Measurements from ENCODE around the gene FEZ2. TPM values are rescaled to one million over a fixed set of nuclear protein-coding genes. Genes with fewer than 3 reads are reported as not detected.
A peak's percentile ranks its signal among the peaks of the same experiment; 100 is the strongest.

The FEZ2 gene
- total and polyA plus RNA-seq, 2 of the 8 experiments (the other 6 are each of a cell fraction or from before 2014, with no cell fraction given): 7.5 to 16.4 TPM

GRCh38 chr2:36615222-36615621, 17.3 kb upstream of the FEZ2 start:
- H2AFZ ChIP-seq (ENCODE audit: low read length): no peak overlapping the region
- H3K9ac ChIP-seq (replicated peaks in 1 of 4; ENCODE audit: extremely low read depth in 1 of 4, low read depth in 3 of 4, low read length in 3 of 4): no peak overlapping the region
- no peak overlapping the region for H2BK5ac ChIP-seq (ENCODE audit: low read depth, low read length)
- no peak overlapping the region for H3K4ac ChIP-seq (replicated peaks; ENCODE audit: insufficient read length, low read depth, low read length)
- TF ChIP-seq CEBPB (IDR thresholded peaks at IDR 0.05; ENCODE audit: low read depth, low read length) (peak; percentile 69; the same call in 1 of the 2 replicates), BCL11A (IDR thresholded peaks at IDR 0.05; ENCODE audit: low read depth in 2 of 2, low read length in 2 of 2) (no peak), ATF3 (IDR thresholded peaks at IDR 0.05; ENCODE audit: insufficient read depth, low read depth, low read length) (no peak), TCF12 (IDR thresholded peaks at IDR 0.05; ENCODE audit: low read depth, low read length) (no peak), RAD21 (IDR thresholded peaks at IDR 0.05 in 1 of 2, conservative IDR thresholded peaks at IDR 0.05 in 1 of 2; ENCODE audit: low read depth in 2 of 2, low read length in 2 of 2) (no peak)
- H3K79me2 ChIP-seq (ENCODE audit: control insufficient read depth in 1 of 2, insufficient read depth in 2 of 2, low read length in 2 of 2): no peaks in the 10 kb centered on the region
- POLR2A ChIA-PET (ENCODE audit: partially characterized antibody): no interaction called here
- no peak overlapping the region for H4K91ac ChIP-seq (replicated peaks; ENCODE audit: insufficient read length, low read length)
- no peak for FAIRE-seq
- H3K4me2 ChIP-seq (ENCODE audit: insufficient read depth in 1 of 2, low read depth in 2 of 2, low read length in 2 of 2): no peak overlapping the region
- H3K36me3 ChIP-seq (ENCODE audit: control insufficient read depth in 2 of 4, insufficient read depth in 4 of 4, low read length in 3 of 4): no peaks in the 10 kb centered on the region
- H3K4me3 ChIP-seq (ENCODE audit: extremely low read depth in 1 of 4, insufficient read depth in 2 of 4, low read depth in 3 of 4, low read length in 4 of 4): no peak overlapping the region
- no peaks in the 10 kb centered on the region for H3K27me3 ChIP-seq (replicated peaks in 1 of 4; ENCODE audit: control insufficient read depth in 3 of 4, extremely low read depth in 1 of 4, insufficient read depth in 3 of 4, low read length in 3 of 4)
- no peaks in the 10 kb centered on the region for H3K9me3 ChIP-seq (ENCODE audit: insufficient read depth in 2 of 2, low read depth in 1 of 2, low read length in 1 of 2)
- H2AK5ac ChIP-seq (ENCODE audit: low read depth, low read length): no peak overlapping the region
- H2BK20ac ChIP-seq (ENCODE audit: low read length): no peak overlapping the region
- 0 out of 2 replicates have a peak, but pooled peaks cover 2% of the 10 kb centered on the region for H3K79me1 ChIP-seq (ENCODE audit: low read depth, low read length)
- 86% methylated on average over 6 of the region's 6 CpGs; no CpG with 5 or more reads in 1 of the 2 experiments for WGBS, 2 experiments (ENCODE audit: extremely low coverage in 1 of 2, insufficient coverage in 1 of 2, insufficient read length in 1 of 2, insufficient replicate concordance in 2 of 2, low coverage in 1 of 2, low lambda C conversion rate in 2 of 2, missing lambda C conversion rate in 1 of 2)
- H3K18ac ChIP-seq (ENCODE audit: extremely low read depth, low read length): no peak overlapping the region
- no peak overlapping the region for H4K5ac ChIP-seq (ENCODE audit: insufficient read length, low read depth, low read length)
- no peak overlapping the region for H2BK120ac ChIP-seq (replicated peaks; ENCODE audit: low read depth, low read length)
- no peak overlapping the region for H3K56ac ChIP-seq (replicated peaks; ENCODE audit: insufficient read length, low read depth, low read length)
- no peaks in the 10 kb centered on the region for H3K23me2 ChIP-seq (ENCODE audit: low read depth, low read length)
- H3K14ac ChIP-seq (ENCODE audit: insufficient read length): no peak overlapping the region
- H4K8ac ChIP-seq (ENCODE audit: extremely low read depth, insufficient read depth, low read length): no peak overlapping the region
- H3K4me1 ChIP-seq (replicated peaks in 1 of 4; ENCODE audit: control insufficient read depth in 3 of 4, insufficient read depth in 4 of 4, low read length in 3 of 4): peaks cover 0 to 25% (median 12%) of the 10 kb centered on the region in 4 experiments; a peak in 3 of 7 replicates
- DNase-seq (ENCODE audit: low read depth in 1 of 2, low spot score in 2 of 2): no peak
- no peak overlapping the region for H3K23ac ChIP-seq (ENCODE audit: insufficient read length)
- H4K20me1 ChIP-seq (replicated peaks in 1 of 2; ENCODE audit: control insufficient read depth in 1 of 2, insufficient read depth in 2 of 2, low read length in 2 of 2): no peaks in the 10 kb centered on the region
- H3K27ac ChIP-seq (ENCODE audit: low read depth, low read length): no peak overlapping the region
- CTCF ChIA-PET (ENCODE audit: partially characterized antibody): interaction anchor here (0.8 to 1.1 kb wide), 2 partner anchors 12 to 99 kb away, joined by 3 read pairs; no protein-coding TSS in a partner anchor
- no peak overlapping the region for H2BK15ac ChIP-seq (ENCODE audit: low read length)
- no peak overlapping the region for H2BK12ac ChIP-seq (ENCODE audit: low read depth, low read length)
